Transverse colon (tissue), 4 donors: ENCODE measurements around the gene ADAMTS16.

ENCODE experiments used
- CTCF ChIP-seq, 5 experiments: fragments of 200-600 bp in 3 of 5; fragments of 450-650 bp in 2 of 5; sonication (generic) in 3 of 5; IDR thresholded peaks; 1 replicate in 2 of 5; 2 replicates in 3 of 5; pipeline ENCODE4 v1.5.1; 2016 to 2017; ENCODE audit warnings: antibody characterized with exemption in 5 of 5, inconsistent platforms in 3 of 5, mild to moderate bottlenecking in 2 of 5, moderate library complexity in 1 of 5
- EP300 ChIP-seq: sonication (generic); formaldehyde crosslinking; IDR thresholded peaks from one replicate; pipeline ENCODE4 v1.6.1; 2017; ENCODE audit warnings: antibody characterized with exemption, low read depth
- POLR2A ChIP-seq: fragments of 450-650 bp; IDR thresholded peaks from one replicate; pipeline ENCODE4 v1.6.1; 2016; ENCODE audit warnings: antibody characterized with exemption, mild to moderate bottlenecking, moderate library complexity
- POLR2AphosphoS5 ChIP-seq, 3 donors: sonication (generic); formaldehyde crosslinking; IDR thresholded peaks; one replicate each; pipeline ENCODE4 v1.6.1; 2016; ENCODE audit warnings: antibody characterized with exemption in 3 of 3

GRCh38 chr5:5252106-5252505 is 112.0 kb downstream of the ADAMTS16 start:
- TF ChIP-seq EP300 = no peak
- no peak for TF ChIP-seq CTCF (IDR thresholded peaks at IDR 0.05)
- no peak for TF ChIP-seq POLR2A
- no peak for TF ChIP-seq POLR2AphosphoS5 (IDR thresholded peaks at IDR 0.05)
